GM21390 (cell line): Measurements from ENCODE around the gene SSPN.
A peak's percentile ranks its signal among the peaks of the same experiment; 100 is the strongest.

ENCODE experiments used
- ATAC-seq: cut with Tn5 transposase; IDR thresholded peaks from one replicate; pipeline ENCODE4 v1.9.1; 2021; ENCODE audit not compliant: unreplicated experiment

The SSPN gene

DNA sequence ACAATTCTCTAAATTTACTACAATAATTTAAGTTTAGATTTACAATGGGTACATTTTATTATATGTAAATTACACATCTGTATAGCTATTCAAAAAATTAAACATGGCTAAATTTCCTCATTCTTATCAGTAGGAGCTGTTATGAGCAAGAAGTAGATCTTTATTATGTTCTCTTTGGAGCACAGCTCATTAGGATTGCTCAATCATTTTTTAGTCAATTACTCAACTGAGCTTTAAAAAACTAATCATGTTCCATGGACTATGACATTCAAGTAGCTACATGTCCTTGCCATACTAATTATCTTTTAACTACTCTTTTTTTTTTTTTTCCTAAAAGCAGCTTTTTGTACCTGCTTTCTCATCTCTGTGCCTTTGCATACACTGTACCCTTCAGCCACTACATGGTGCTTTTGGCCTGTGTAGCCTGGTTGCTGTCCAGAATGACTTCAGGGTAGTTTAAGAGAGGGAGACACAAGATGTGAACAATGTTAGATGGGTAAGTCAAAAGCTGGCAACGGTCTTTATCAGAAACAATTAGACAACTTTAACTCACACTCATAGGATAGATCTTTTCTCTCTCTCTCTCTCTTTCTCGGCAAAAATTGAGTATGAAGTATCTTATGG, 69.0 kb downstream of the SSPN start:
- no peak for ATAC-seq

DNA sequence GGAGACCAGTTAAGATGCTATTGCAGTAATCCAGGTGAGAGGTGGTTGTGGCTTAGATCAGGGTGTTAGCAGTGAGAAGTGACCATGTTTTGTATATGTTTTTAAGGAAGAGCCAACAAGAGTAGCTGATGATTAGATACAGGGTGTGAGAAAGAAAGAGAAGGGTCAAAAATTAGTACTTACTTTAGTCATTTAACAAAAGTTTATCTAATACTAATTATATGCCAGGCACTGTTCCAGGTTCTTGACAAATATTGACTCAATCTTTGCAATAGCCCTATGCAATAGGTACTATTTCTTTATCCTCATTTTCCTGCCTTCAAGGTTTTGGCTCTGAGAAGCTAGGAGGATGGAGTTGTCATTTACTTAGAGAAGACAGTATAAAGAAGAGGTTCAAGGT, 70.2 kb downstream of the SSPN start:
- no peak for ATAC-seq

DNA sequence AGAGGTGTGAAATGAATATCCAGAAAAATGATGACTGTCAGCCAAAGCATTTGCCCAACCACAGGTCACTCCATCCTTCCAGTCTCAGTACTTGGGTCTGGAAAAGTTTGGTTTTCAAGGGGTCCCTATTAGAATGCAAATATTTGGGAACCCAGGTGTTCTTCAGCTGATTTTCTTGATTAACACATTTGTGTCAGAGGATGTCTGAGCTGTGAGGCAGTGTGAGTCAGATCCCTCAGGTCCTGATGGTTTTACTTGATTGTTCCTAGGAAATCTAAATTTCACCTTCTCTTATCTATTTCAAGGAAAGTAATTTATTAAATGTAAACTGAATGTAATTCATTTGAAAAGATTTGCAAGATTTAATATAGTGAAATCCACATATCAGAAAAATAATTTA, 71.5 kb downstream of the SSPN start:
- ATAC-seq = no peak

DNA sequence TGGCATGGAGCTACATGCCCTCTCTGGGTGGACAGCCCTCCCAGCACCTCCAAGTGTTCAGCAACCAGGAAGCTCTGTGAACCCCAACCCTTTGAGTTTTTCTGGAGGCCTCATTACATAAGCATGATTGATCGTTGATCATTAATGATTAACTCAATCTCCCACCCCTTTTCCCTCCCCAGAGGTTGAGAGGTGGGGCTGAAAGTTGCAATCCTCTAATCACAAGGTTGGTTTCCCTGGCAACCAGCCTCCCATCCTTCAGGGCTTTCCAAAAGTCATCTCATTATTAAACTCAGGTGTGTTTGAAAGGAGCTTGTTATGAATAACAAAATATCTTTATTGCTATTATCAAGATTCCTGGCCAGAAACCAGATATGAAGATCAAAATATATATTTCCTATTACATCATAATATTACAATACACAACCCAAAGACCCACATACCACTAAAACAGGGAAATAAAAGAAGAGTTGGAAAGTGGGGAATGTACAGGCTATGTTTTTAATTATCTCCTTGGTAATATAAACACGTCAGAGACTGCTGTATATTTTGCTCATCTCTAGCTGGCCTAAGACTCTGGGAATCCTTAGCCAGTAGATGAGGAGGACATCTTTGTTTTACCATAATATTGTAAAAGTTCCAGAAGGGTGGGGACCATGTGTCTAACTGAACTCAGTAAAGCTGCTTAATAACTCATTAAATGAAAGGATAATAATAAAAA, 73.6 kb downstream of the SSPN start:
- ATAC-seq = no peak

DNA sequence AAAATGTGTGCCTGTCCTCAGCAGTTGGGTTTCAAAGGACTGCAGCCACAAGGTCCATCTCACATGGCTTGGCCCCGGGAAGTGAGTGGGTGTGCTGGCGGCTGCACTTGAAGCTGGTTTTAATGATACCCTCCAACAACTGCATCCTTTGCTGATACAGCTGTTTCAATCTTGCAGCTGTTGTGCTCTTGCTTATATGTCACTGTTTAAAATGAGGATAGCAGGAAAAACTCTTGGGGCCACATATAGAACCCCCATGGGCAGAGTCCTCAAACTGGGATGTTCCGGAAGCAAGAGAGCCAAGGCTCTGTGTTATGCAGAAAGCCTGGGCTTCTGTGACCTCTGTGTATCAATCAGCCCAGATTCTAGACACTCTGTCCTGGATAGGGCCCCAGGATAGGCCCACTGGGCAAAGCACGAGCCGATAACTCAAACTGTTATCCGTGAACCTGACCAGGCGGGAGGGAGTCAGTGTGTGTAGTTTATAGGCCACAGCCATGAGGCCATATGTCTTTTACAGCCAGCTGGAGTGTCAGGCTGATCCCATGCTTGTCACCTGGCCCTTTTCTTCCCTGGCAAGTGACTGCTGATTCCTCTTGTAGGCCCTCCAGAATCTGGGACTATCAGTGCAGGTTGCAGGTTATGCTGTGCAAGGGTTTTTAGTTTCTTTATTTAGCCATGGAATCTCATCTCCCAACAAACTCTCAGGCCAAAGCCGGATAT, 74.3 kb downstream of the SSPN start:
- no peak for ATAC-seq

DNA sequence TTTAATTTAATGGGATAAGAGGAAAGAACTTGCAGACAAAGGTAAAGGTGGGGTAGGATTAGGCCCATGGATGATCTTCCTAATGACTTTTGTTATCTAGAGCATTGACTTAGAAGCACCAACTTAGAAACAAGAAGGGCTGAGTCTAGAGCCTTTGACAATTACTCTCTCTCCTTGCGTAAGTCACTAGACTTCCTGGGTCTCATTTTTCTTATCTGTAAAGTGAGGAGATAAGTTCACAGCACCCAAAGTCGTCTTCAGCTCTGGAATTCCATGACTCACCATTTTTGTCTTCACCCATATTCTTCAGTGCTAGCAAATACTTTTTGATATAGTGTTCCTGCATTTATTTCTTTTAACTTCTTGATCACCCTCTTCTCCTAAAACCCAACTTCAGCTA, 75.7 kb downstream of the SSPN start:
- ATAC-seq = no peak

DNA sequence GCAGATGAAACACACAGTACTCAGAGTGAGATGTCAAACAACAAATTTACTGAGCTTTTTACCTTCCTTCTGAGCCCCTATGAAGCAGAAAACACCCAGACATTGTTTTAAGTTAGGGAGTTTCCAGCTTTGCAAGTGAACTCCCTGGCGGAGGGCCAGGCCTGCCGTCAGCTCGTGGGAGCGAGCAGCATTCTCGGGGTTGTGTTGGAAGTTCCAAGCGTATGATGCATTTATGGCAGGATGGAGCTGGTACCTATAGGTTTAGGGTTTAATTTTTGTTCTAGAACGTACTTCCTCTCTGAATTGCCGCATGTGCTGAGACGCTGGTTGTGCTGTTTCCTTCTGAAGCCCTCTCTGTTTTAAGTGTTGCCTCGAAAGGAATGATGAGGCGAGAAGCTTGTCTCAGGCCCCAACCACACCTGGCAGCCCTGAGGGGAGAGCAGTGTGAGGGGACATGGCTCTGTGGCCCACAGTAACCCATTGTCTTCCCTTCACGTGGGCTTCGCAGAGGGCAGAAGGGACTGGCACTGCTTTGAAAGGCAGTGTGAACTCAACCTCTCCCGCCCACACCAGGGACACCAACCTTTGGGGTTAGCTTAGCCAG, 76.6 kb downstream of the SSPN start:
- no peak for ATAC-seq

DNA sequence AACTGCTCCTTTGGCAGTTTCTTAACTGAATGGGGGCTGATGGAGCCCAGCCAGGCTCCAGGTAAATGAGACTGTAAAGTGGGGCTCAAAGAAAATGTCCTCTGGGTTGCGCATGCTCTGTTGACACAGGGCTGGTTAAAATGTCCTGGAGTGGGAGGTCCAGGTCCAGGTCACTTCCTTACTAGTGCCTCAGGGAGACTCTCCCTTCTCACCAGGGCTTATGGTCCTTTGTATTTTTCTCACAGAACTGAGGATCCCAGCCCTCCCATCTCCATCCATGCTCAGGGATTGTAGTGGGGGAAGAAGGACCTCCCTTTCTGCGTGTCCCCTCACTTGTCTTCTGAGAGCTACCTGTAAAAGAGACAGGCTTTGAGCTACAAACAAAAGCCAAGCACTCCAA, 77.5 kb downstream of the SSPN start:
- ATAC-seq = no peak

DNA sequence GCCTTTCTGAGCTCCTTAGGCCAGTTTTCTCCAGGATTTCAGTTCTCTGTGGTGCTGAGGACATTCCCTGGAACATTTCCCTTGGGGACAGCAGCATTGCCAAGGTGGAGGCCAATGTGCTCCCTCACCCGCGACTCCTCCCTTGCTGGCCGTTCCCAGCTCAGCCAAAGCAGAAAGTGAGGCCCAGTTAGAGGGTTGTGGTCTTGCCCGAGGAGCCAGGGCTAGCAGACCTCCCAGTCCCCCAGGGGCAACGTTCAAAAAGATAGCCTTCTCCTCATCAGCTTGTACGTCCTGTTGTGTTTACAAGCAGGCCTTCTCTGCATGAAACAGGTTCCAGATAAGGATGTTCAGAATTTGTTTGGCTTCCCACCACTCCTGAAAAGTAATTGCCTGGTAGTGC, 78.4 kb downstream of the SSPN start:
- no peak for ATAC-seq

DNA sequence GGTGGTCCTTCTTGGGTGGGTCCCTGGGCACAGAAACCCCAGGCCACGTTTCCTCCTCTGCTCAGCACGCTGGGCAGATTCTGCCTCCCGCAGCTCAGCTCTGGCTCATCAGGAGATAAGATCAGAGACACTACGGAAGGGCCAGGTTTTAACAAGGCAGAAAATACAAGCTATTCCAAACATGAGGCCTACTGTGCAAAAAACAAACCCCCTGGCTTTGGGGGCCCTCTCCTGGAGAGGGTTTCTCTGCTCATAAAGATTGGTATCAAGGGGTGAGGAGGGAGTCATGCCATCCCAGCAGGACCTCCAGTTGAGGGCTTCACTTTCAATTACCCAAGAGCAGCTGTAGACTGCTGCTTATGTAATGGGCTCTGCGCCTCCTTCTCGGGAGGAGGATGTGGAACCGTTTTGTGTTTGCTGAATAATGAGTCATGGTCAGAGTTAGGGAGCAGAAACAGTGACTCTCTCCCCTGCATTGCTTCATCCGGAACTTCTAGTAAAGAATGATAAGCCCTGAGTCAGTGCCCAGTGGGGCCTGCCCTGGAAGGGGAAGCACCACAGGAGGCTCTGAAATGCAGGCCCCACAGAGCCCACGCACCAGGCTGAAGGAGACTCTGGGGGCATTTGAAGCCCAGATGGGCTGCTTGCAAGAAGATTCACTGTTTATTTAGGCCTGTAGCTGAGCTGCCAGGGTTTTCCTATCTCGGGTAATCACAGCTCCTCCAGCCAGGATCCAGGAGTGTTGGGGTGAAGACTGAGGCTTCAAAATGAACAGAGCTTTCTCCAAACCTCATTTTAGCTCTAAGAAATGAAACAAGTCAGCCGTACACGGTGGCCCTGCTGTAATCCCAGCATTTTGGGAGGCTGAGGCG, 79.3 kb downstream of the SSPN start:
- ATAC-seq = peak; percentile 92

DNA sequence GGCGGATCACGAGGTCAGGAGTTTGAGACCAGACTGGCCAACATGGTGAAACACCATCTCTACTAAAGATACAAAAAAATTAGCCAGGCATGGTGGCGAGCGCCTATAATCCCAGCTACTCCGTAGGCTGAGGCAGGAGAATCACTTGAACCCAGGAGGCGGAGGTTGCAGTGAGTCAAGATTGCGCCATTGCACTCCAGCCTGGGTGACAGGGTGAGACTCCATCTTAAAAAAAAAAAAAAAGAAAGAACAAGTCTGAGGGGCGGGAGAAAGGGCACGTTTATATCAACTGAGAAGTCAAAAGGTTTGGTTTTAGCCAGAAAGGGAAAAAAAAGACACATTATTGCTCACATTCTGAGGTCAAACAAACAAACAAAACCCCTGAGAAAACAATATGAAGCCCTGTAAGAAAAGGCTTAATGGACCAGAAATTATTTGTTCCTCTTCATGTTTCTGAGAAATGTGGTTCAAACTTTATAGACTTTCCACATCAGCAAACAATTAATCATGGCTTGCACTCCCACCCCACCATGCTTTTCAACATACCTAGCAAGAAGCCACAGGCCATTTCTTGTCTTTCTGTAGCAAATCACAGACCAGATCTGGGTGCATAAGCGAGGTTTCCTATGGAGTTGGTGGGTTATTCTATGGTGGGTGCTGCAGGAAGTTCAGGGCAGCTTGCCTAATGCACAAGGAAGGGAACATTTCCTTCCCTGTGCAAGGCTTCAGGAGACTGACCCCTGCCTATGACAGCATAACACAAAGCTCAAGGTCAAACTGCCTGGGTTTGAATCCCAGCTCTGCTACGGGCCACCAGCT, 80.1 kb downstream of the SSPN start:
- ATAC-seq = no peak

DNA sequence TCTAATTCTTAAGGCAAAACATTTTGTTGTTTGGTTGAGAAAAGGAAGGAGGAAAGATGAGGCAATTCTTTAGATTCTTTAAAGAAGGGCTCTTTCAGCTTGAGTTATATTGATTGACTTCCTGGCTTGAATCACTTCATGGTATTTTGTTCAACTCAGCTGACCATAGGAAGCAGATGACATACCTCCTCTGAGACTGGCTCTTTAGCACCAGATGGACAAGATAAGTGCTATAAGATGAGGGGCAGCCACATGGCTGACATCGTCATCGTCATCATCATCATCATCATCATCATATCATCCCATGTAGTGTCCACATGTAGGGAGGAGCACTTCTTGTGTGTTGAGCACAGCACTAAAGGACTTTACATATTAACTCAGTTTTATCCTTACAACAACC, 81.3 kb downstream of the SSPN start:
- no peak for ATAC-seq

DNA sequence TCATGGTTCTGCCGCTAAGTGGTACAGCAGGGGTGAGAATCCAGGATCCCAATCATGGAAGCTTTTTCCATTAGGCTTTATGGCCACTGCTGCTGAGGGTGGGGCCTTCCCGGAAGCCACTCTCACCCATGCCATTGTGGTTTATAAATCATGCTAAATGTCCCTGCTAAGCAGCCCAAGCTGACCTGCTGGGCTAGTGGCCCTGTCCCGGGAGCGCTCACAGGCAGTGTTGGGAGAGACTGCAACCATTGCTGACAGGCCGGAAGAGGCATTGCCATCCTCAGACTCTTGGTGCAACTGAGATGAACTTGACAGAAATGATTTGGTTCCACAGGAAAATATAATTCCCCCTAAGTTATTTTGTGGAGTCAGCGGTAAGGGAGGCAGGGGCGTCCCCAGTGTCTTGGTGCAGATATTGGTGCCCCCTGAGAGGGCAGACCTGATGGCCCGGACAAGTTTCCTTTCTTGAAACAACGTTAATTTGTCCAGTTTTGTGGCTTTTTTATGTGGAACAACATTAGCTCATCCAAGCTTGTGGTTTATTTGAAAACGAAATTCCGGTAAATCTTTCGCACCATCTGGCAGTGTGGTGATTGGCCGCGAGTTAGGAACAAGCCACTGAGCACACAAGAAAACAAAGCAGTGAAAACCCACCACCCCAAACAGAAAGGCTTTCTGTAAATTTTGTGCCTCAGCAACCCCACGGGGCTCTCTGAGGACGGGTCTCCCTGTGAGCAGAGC, 82.3 kb downstream of the SSPN start:
- ATAC-seq = no peak

DNA sequence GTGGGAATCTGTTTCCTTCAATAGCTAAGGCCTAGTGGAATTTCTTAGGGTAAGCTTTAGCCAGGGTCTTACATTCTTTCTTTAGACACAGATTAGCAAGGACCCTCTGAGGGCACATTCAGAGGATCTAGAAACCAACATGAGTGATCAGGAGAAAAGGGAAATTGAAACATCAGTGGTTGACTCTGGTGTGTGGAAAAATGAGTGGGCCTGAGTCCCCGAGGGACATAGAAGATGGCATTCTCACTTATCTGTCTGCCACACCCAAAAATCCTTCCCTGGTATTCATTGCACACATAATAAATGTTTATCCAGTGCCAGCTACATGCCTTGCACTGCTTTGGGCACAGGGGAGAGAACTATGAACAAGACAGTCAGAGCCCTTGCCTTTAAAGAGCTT, 82.9 kb downstream of the SSPN start:
- no peak for ATAC-seq

DNA sequence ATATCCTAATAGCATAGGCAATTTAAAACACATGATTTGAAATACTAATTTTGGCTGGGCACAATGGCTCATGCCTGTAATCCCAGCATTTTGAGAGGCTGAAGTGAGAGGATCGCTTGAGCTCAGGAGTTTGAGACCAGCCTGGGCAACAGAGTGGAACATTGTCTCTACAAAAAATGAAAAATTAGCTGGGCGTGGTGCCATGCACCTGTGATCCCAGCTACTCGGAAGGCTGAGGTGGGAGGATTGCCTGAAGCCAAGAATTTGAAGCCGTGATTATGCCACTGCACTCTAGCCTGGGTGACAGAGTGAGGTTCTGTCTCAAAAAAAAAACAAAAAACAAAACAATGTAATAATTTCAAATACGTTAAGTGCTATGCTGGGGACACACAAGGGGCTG, 83.3 kb downstream of the SSPN start:
- ATAC-seq = no peak

DNA sequence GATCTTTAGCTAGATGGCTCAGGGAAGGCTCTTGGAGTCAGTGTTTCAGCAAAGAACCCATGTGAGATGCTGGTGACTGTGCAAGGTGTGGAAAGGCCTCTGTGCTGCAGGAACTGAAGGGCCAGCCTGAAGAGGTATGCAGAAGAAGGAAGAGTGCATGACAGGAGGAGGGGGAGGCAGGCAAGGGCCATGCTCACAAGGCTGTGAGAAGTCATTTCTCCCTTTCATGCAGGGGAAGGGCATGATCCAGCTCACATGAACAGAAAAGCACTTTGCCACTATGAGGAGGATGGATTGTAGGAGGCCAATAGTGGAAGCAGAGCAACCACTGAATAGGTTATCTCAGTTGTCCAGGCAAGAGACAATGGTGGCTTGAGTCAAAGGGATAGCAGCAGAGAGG, 83.7 kb downstream of the SSPN start:
- ATAC-seq = no peak

DNA sequence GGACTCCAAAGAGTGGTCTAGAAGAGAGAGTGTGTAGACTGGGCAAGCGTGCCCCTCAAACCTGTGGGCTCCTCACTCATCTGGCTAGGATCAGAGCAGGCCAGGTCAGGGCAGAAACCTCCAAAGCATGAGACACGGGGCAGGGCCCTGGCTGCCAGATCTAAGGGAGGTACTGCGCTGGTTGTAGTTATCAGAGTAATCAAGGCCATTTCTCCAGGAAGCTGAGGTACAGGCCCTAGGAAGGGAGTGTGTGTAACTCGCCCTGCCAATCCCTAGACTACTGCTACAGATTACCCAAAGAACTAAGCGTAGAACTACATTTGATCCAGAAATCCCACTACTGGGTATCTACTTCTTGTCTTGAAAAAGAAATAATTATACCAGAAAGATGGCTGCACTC, 84.5 kb downstream of the SSPN start:
- no peak for ATAC-seq

DNA sequence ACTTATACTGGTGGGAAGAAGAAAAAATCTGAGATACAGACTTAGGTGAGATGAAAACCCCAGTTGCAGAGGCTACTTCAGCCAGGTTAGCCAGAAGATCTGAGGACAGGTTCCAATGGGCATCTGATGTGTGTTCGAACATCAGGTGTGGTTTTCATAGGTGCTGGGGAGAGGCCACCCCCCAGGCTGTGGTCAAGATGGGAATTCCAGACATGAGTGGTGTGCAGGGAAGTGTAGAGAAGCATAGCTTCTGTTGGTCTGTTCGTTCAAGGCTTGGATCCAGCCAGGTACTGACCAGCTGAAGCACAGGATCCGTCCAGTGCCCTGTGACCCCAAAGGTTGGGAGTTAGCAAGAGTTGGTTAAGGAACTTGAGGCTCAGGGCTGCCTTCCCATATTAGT, 85.5 kb downstream of the SSPN start:
- no peak for ATAC-seq

DNA sequence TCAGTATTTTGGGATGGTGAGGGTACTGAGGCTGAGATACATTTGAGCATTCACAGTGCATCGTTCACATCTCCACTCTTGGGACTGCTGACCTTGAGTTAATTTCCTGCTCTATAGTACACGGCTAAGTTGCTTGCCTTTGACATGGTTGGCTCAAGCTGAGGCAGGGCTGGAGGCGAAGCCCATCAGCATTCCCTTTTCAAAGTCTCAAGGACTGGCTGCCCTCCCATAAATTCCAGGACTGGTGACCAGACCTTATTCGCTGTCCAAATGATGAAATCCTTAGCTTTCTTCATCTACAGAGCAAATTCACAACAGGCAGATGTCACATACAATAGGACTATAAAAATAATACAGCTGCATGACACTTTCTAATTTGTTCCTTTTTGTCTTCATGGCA, 85.9 kb downstream of the SSPN start:
- no peak for ATAC-seq
